GM21360 (cell line): Measurements from ENCODE around the gene MUC4.

ENCODE experiments used
- ATAC-seq: cut with Tn5 transposase; IDR thresholded peaks from one replicate; pipeline ENCODE4 v1.9.1; 2021; ENCODE audit warnings: mild to moderate bottlenecking, moderate library complexity; ENCODE audit not compliant: unreplicated experiment

The MUC4 gene

GRCh38 chr3:195811756-195812155 is at the start of gene MUC4:
MUC4 (minus strand) TSS chr3:195811929; CDS start chr3:195811817, 112 bp downstream.
- ATAC-seq, result no peak

DNA sequence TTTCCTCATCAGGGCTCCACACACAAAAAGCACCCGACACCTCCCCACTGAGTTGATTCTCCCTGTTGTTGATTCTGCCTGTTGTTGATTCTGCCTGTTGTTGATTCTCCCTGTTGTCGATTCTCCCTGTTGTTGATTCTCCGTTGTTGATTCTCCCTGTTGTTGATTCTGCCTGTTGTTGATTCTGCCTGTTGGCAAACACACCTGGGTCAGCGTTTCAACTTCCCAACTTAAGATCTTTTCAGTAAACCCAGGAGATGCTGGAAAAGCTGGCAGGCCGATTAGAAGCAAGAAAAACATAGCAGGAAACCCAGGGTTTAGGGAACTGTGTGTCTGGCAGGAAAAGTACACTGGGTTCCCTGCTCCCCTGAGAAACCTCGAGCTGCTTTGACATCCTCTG is 48.7 kb upstream of the MUC4 start:
- no peak for ATAC-seq

- no peak for ATAC-seq
Observed at GRCh38 chr3:195859846-195860411, 48.2 kb upstream of the MUC4 start.

DNA sequence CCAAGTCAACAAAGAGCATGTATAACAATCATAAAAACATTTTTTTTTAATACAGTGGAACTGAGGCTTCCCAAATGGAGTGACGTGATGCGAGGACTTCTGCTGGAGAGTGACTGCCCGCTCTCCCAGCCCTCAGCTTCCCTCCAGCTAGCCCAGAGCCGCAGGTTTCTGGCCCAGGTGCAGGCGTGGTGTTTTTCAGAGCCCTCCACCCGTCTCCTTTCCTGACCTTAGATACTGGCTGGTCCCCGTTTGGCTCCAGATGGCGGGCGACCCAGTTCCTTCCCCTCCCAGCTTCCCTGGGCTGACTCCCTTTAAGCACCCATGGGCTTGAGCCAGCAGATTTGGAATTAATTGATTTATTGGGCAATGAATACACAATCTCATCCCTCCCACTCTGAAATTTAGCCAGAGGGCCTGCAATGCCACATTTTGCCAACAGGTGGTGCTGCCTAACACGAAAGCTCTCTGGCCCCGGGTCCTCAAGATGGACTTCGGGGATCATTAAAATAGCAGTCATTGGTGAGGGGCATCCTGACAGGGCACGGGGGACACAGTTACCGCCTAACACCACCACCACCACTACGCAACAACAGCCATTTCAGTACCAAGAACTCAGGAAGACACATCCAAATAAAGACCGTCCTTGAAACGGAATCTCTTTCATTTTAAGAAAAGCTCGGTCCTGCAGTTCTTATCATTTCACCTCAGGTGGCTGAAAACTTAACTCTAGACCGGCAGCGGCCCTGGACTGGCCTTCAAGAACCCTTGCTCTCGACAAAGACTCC is 47.5 kb upstream of the MUC4 start:
- no peak for ATAC-seq

DNA sequence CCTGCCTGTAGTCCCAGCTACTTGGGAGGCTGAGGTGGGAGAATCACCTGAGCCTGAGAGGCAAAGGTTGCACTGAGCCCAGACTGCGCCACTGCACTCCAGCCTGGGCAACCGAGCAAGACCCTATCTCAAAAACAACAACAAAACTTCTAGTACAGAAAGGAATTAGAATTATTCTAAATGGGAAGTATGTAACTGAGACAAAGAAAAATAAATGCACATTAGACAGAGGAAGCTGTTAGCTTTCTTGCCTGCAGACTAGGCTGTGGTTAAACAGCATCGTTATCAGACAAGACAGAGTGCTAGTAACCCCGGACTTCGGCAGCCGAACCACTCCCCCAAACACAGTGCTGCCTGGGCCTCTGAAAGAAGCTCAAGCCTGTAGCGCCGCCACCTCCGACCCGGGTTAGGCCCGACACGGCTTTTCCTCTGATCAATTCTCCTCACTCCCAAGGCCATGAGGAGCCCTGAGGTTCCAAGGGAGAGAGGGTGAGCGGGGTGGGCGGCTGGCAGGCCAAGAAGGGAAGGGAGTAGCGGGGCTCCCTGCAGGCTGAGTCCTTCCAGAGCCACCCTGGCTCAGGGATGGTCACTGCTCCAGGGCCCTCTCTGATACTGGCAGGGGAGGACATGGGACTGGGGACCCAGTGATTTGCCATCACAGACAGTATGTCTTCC is 44.8 kb upstream of the MUC4 start:
- no peak for ATAC-seq

DNA sequence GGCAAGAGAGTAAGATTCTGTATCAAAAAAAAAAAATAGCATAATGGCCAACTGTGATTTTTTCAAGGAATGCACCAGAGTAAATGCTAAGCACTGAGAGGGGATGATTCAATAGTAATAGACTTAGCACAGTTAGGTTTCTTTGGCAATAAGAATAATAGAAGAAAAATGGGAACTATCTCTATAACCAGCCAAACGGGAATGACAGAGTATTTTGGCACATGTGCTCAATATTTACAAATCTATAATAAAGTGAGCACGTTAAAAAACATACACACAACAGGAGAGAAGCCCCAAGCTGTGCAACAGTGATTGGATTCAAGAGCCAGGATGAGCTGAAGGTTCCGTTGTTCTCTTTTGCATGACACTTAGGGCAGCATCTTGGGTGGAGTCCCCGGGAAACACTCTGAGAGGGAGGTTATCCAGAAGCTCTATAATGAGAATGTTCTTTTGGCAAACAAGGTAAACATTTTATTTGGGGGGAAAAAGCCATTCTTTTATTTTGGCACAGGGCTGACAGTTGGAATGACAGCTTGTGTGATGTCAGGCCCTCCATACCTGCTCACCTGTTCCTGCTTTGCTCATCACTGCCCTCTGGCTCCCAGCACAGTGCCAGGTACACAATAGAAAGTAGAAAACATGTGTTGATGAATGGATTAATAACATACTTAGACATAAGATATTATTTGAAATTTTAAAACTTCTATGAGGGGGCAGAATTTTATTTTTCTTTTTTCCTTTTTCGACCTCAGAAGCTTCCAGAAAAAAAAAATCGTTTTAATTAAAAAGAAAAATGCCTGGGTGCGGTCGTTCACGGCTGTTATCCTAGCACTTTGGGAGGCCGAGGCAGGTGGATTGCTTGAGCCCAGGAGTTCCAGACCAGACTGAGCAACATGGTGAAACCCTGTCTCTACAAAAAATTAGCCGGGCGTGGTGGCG is 44.0 kb upstream of the MUC4 start:
- ATAC-seq, result no peak

GRCh38 chr3:195854628-195855294 is 43.0 kb upstream of the MUC4 start:
- ATAC-seq, result no peak

DNA sequence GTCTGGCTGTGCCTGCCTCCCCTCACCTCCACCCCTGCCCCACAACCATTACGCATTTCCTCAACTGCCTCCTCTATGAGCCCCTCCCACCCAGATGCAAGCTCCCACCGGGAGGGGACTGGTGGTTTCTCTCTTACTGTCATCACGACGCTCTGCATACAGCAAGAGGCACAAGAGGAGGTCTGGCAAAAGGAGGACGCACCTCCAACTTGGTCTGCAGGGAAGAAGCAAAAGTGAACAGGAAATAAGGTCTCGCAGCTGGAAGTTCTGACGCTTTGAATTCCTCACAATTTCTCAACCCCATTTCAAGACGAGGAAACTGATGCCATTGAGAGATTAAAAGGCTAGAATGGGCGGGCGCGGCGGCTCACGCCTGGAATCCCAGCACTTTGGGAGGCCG is 42.3 kb upstream of the MUC4 start:
- ATAC-seq, result no peak

GRCh38 chr3:195853036-195853435 is 41.3 kb upstream of the MUC4 start:
- no peak for ATAC-seq

DNA sequence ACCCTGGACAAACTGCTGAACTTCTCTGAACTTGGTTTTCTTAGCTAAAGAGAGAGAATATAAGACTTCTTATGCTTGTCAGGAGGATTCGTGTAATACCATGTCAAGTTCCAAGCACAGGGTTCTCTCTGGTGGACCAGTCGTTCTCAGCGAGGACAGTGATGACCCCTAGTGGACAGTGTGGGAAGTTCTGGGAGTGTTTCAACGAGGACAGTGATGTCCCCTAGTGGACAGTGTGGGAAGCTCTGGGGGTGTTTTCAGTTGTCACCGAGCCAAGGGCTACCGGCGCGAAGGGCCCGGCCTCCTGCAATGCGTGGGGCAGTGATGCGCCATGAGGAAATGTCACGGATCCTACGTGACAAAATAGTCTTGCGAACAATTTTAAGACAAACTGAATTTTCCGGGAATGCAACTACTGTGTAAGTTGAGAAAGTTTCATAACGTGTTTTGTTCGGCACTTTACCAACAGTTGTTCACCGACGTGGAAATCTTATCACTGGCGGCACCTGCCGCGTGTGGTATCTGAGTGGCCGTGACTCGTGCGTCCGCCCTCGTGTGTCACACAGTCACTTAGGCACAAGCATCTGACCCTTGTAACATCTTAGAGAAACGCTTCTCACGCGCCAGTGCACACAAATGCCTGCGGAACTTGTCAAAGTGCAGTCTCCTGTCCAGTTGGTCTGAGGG is 39.3 kb upstream of the MUC4 start:
- ATAC-seq, result peak; percentile 87

- ATAC-seq, result no peak
Observed at GRCh38 chr3:195849322-195850074, 37.8 kb upstream of the MUC4 start.

DNA sequence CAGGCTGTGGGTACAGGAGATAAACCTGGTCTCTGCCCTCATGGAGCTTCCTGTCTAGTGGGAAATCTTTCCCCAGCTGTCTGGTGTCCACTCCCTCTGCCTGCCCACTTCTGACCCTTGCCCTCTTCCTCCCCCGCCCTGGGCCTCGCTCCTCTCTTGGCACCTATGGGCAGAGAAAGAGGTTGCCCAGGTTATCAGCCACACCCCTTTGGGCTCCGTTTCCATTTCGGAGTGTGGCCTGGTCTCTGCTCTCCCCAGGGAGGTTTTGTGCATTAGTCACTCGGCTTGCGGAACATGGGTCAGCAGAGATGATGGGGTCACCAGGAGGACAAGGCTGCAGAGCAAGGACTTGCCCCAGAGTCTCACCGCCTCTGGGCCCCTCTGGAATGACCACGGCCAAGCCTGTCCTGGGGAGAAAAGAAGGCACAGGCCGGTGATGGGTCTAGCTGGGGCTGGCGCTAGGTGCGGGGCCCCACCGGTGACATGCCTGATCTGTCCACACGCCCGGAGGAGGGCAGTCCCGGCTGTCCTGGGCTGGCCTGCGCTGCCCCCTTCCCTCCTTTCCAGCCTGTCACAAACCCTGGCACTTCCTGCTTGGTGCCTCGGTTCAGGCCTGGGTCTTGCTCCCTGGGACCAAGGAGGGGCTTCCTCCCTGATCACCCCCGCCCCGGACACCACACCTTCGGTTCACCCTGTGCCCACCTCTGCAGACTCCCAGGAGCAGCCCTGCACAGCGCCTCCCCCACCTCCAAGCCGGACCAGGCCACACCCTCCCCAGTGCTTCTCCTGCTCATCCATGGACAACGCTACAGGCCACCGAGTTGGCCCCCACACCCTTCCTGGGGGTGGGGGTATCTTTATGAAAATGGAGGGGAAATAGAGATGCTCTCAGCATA is 35.6 kb upstream of the MUC4 start:
- ATAC-seq, result no peak

DNA sequence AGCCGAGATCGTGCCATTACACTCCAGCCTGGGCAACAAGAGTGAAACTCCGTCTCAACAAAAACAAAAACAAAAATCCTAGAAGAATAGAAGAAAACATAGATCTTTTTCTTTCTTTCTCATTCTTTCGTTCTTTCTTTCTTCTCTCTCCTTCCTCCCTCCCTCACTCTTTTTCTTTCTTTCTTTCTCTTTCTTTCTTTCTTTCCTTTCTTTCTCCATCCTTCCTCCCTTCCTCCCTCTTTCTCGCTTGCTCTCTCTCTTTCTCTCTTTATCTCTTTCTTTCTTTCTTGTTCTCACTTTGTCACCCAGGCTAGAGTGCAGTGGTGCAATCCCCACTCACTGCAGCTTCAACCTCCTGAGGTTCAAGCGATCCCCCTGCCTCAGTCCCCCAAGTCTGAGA is 33.8 kb upstream of the MUC4 start:
- no peak for ATAC-seq

GRCh38 chr3:195844671-195845218 is 33.0 kb upstream of the MUC4 start:
- ATAC-seq, result no peak

- ATAC-seq, result no peak
Observed at GRCh38 chr3:195839260-195840010, 27.7 kb upstream of the MUC4 start.

GRCh38 chr3:195838714-195839113 is 27.0 kb upstream of the MUC4 start:
- ATAC-seq, result no peak

DNA sequence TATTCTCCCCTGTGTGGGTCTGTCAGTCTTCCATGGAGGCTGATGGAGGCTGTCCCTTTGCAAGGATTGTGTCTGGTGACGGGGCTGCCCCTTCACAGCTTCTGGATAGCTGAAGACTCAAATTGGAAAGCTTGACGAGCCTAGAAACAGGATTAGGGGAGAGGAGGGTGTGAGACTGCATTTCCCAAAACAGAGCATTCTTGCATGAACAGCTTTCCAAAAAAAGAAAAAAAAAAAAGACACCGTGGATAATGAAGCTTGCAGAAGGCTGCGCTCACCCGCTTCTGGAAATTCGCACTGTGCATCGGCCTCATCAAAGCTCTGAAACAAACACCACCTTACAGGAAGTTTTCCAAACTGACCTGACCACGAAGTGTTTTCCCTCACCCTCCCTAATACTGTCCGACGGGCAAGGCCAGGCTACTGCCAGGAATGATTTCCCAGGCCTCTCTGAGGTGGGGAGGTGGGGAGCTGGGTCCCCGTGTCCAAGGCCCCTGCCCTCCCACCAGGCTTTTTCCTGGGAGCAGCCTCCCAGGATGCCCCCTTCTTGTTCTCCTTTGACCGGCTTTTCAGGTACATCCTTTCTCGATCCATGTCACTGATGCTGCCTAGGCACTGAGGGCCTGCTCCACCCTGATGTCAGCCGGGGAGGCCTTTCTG is 24.9 kb upstream of the MUC4 start:
- no peak for ATAC-seq
